Measurements from ENCODE around the gene COL13A1.

GRCh38 chr10:69962746-69963135 is 161.0 kb downstream of the COL13A1 start:
- TF ChIP-seq CTCF (IDR thresholded peaks at IDR 0.05) (no peak), POLR2A (IDR thresholded peaks at IDR 0.05) (no peak), POLR2AphosphoS5 (IDR thresholded peaks at IDR 0.05) (no peak)
